Psoas muscle (tissue), 8 donors: ENCODE measurements around the gene URI1. TPM values are rescaled to one million over a fixed set of nuclear protein-coding genes. Genes with fewer than 3 reads are reported as not detected.
A peak's percentile ranks its signal among the peaks of the same experiment; 100 is the strongest.

Source experiments
- ATAC-seq, 4 donors: fragments of 200-7000 bp; cut with Tn5 transposase; one replicate each; pipeline ENCODE4 v1.9.1; 2020; ENCODE audit warnings: moderate library complexity in 3 of 4, mild to moderate bottlenecking in 2 of 4
- DNase-seq, 2 donors: peaks; one replicate each; pipeline ENCODE4 v3.0.0-alpha.2; 2020
- H3K27ac ChIP-seq: fragments of 200-600 bp; one replicate; pipeline ENCODE4 v1.8.0; 2022
- H3K27me3 ChIP-seq, 3 donors: fragments of 200-600 bp in 1 of 3; one replicate each; pipeline versions ENCODE4 v1.6.1 to v1.8.0; 2013 to 2022; ENCODE audit warnings: low read length in 2 of 3, mild to moderate bottlenecking in 2 of 3, moderate library complexity in 1 of 3; ENCODE audit not compliant: insufficient read depth in 3 of 3
- H3K36me3 ChIP-seq, 2 donors: fragments of 200-600 bp in 1 of 2; one replicate each; pipeline versions ENCODE4 v1.6.1 to v1.8.0; 2013 to 2022; ENCODE audit warnings: low read depth in 1 of 2, mild to moderate bottlenecking in 1 of 2, moderate library complexity in 1 of 2; ENCODE audit not compliant: insufficient read depth in 1 of 2
- H3K4me1 ChIP-seq: fragments of 200-600 bp; one replicate; pipeline ENCODE4 v1.8.0; 2022
- H3K4me3 ChIP-seq: fragments of 200-600 bp; one replicate; pipeline ENCODE4 v1.8.0; 2022; ENCODE audit warnings: mild to moderate bottlenecking
- H3K9me3 ChIP-seq: fragments of 200-600 bp; one replicate; pipeline ENCODE4 v1.8.0; 2022
- WGBS, 3 donors: extraction: QIAGEN DNeasy Blood & Tissue Kit; methylation state at CpG; one replicate each; pipeline versions ENCODE4 v1.1.6 to v1.1.7; 2013; 5-methylcytosine and 5-hydroxymethylcytosine counted together
- intact Hi-C, 2 donors: fragments of 100-400 bp; cut with DNase I; formaldehyde crosslinking; loops; one replicate each; pipeline versions ENCODE4 v1.11.0 to v1.14.2; 2022
- polyA plus RNA-seq, 3 donors: library from polyadenylated mRNA; stranded (reverse); fragments of 200-250 nt; gene quantifications; one replicate each; pipeline ENCODE4 v1.2.3, GENCODE V29; 2013
- total RNA-seq, 4 donors: library from RNA; stranded (reverse); fragmentation: NEBNext Ultra II Directional in 2 of 4; extraction: Animal tissue kit (Norgen Biotek cat#: 25700) in 2 of 4; gene quantifications; one replicate each; pipeline versions ENCODE4 v1.2.1 to v1.2.4, GENCODE V29; 2021 to 2023
- TF ChIP-seq, protein P1 (sequence below): fragments of 200-600 bp; IDR thresholded peaks from one replicate; pipeline ENCODE4 v1.8.0; 2022; ENCODE audit warnings: antibody characterized with exemption
- donor health status: healthy with polysubstance abuse.
- donor health status: DM: no; HTN: no; CAD: no; lungs with moderate emphysema.
- donor health status: Bipolar disorder and iron deficiency.
- donor health status: healthy.
- donor health status: DM: yes; HTN: yes; CAD: no.
- donor health status: DM: no; HTN: no; CAD: no.
- donor health status: DM: no; HTN: no; CAD: no.
- donor health status: DM: yes; HTN: yes; CAD: no.

Gene URI1
- total and polyA plus RNA-seq, 7 donors, result 37.6 to 85.5 (median 54.9) TPM

DNA sequence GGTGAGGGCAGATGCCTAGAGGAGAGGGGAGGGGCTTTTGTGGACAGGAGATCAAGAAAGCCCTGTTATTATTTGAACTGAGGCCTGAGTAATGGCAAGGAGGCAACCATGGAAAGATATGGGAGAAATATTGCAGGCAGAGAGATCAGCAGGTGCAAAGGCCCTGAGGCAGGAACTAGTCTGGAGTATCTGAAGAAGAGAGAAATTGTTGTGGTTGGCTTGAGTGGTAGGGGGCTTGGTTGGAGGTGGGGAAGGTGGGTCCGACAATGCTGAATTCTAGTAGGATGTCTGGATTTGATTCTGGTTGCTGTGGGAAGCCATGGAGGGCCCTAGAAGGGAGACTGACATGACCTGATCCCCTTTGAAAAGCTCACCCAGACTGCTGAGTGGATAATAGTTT is 2.4 kb upstream of the URI1 start:
- H3K27me3 ChIP-seq, result peaks cover 0 to 2% (median 0%) of the 10 kb centered on the region in 3 donors
- H3K36me3 ChIP-seq, result no peaks in the 10 kb centered on the region
- no peak overlapping the region for H3K27ac ChIP-seq
- 95 to 100% (median 100%) methylated on average over 1 of the region's 1 CpG for WGBS, 3 donors
- H3K9me3 ChIP-seq, result peaks cover 8% of the 10 kb centered on the region
- TF ChIP-seq, protein P1, sequence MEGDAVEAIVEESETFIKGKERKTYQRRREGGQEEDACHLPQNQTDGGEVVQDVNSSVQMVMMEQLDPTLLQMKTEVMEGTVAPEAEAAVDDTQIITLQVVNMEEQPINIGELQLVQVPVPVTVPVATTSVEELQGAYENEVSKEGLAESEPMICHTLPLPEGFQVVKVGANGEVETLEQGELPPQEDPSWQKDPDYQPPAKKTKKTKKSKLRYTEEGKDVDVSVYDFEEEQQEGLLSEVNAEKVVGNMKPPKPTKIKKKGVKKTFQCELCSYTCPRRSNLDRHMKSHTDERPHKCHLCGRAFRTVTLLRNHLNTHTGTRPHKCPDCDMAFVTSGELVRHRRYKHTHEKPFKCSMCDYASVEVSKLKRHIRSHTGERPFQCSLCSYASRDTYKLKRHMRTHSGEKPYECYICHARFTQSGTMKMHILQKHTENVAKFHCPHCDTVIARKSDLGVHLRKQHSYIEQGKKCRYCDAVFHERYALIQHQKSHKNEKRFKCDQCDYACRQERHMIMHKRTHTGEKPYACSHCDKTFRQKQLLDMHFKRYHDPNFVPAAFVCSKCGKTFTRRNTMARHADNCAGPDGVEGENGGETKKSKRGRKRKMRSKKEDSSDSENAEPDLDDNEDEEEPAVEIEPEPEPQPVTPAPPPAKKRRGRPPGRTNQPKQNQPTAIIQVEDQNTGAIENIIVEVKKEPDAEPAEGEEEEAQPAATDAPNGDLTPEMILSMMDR, result no peak
- H3K4me3 ChIP-seq, result no peak overlapping the region
- peaks cover 11% of the 10 kb centered on the region for H3K4me1 ChIP-seq
- no peak for ATAC-seq
- intact Hi-C loops, result loop anchor here in 1 of 2 donors (5.0 kb wide), 1 partner anchor 62 kb away; no protein-coding TSS in a partner anchor
- no peak for DNase-seq

DNA sequence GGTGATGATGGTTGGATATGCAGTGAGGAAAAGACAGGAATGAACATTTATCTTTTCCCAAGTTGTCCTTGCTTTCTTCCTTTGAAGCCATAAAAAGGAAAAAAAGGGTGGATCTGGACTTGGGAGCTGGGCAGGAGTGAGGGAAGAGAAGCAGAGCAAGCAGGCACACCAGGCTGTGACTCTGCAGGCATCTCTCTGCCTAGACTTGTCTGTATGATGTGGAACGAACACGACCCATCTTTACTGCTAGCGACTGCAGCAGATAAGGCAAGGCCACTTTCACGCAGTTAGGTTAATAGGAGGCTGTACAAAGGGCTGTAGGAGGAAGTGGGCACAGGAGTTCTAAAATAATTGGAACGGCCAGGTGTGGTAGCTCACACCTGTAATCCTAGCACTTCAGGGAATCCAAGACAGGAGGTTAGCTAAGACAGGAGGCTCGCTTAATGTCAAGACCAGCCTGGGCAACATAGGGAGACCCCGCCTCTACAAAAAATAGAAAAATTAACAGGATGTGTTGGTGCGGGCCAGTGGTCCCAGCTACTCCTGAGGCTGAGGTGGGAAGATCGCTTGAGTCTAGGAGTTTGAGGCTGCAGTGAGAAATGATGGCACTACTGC is 961 bp upstream of the URI1 start:
- TF ChIP-seq, protein P1, result no peak
- intact Hi-C loops, result loop anchor here in 1 of 2 donors (5.0 kb wide), 1 partner anchor 64 kb away; no protein-coding TSS in a partner anchor
- ATAC-seq (no peak), DNase-seq (no peak)
- no peaks in the 10 kb centered on the region for H3K36me3 ChIP-seq
- peaks cover 0 to 2% (median 0%) of the 10 kb centered on the region in 3 donors for H3K27me3 ChIP-seq
- H3K4me1 ChIP-seq, result peaks cover 23% of the 10 kb centered on the region
- no peak overlapping the region for H3K27ac ChIP-seq
- no peaks in the 10 kb centered on the region for H3K9me3 ChIP-seq
- peak overlapping the region; percentile 82 for H3K4me3 ChIP-seq
- WGBS, 3 donors, result 91 to 94% (median 91%) methylated on average over 9 of the region's 9 CpGs

DNA sequence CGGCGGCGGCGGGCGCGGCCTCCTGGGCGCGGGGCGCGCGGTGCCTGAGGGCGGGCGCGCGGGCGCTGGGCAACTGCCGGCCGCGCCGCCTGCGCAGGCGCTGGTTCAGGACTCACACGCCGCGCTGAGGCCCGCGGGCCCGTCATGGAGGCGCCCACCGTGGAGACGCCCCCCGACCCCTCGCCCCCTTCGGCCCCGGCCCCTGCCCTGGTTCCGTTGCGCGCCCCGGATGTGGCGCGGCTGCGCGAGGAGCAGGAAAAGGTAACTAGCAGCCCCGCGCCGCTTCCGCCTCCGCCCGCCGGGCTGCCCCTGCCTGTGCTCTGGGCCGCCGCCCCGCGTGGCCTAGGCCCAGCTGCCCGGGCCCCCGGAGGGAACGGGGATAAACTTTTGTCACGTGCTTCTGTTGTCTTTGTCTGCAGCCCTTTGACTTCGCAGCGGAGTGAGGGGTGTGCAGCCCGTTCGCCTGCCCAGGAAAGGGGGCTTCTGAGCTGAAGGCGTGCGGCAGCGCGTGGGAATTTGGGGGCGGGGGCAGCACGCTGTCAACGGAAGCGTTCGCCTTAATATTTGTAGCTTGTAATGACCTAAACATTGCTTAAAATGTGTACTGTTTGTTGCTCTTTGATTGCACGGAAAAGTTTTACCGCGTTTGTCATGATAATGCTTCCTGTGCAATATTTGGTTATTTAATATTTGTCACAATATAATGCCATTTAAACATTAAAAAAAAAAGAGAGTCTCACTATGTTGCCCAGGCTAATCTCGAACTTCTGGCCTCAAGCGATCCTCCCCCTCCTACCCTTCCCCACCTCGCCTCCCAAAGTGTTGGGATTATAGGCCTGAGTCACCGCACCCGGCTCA is 594 bp downstream of the URI1 start:
- 2 to 5% (median 4%) methylated on average over 29 to 79 of the region's 79 CpGs for WGBS, 3 donors
- TF ChIP-seq, protein P1, result no peak
- ATAC-seq (peak; percentile 68 to 76 (median 72)), DNase-seq (peak; percentile 63 to 79)
- Histone ChIP-seq H3K36me3 (no peaks in the 10 kb centered on the region), H3K4me1 (peaks cover 34% of the 10 kb centered on the region), H3K27ac (peak overlapping the region; percentile 84), H3K27me3 (peaks cover 0 to 2% (median 0%) of the 10 kb centered on the region in 3 donors), H3K4me3 (peak overlapping the region; percentile 82), H3K9me3 (no peaks in the 10 kb centered on the region)
- intact Hi-C loops, result loop anchor here in 1 of 2 donors (5.0 kb wide), 1 partner anchor 65 kb away; no protein-coding TSS in a partner anchor

DNA sequence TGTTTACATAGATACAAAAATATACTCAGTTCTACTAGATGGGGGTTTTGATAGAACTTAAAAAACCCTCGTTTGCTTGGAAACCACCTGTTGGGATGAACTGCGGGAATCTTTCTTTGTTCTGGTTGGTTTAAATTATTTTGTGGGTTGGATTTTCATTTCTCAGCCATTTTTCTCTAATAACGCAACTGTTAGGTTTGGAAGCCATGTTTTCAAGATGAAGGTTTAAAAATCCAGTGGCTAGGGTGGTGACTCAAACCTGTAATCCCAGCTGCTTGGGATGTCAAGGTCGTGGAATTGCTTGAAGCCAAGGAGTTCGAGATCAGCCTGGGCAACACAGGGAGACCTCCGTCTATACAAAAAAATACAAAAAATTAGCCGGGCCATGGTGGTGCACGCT is 1.6 kb downstream of the URI1 start:
- Histone ChIP-seq H3K4me3 (peak overlapping the region; percentile 82), H3K27me3 (peaks cover 0 to 2% (median 0%) of the 10 kb centered on the region in 3 donors), H3K4me1 (peaks cover 35% of the 10 kb centered on the region), H3K36me3 (no peaks in the 10 kb centered on the region), H3K27ac (peak overlapping the region; percentile 84), H3K9me3 (no peaks in the 10 kb centered on the region)
- DNase-seq (no peak), ATAC-seq (no peak)
- intact Hi-C loops, result loop anchor here in 1 of 2 donors (5.0 kb wide), 1 partner anchor 66 kb away; no protein-coding TSS in a partner anchor
- WGBS, 3 donors, result 57 to 69% (median 64%) methylated on average over 8 of the region's 8 CpGs
- TF ChIP-seq, protein P1, result no peak
